ENCODE measurements around the gene CNIH4.

Gene CNIH4

DNA sequence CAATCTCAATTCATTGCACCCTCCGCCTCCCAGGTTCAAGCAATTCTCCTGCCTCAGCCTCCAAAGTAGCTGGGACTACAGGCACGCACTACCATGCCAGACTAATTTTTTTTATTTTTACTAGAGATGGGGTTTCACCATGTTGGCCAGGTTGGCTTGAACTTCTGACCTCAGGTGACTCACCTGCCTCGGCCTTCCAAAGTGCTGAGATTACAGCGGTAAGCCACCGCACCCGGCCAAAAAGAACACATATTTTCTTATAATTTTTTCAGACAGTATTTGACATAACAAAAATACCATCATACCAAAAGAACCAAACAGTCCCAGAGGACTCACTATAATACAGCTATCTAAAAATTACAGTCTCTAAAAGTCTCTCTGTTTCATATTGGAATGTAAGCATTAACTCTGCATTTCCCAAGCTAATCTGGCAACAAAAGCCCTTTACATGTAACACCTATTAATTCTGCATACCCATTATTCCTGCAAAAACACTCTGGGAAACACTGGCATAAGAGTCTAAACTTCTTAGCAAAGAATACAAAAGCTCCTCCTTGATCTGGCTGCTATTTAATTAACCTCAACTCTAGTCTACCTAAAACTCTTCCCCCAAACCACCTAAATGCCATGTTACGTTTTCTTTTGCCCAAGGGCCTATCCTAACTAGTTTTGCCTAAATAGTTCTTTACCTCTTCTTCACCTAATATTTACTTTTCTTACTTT, 51.1 kb downstream of the CNIH4 start:
- no peak overlapping the region for H3K4me3 ChIP-seq (ENCODE audit: low read length)
- 0 out of 2 replicates have a peak, but pooled peaks cover 3% of the 10 kb centered on the region for H3F3A ChIP-seq (ENCODE audit: control insufficient read depth, insufficient read depth)
- H3K79me2 ChIP-seq (ENCODE audit: control insufficient read depth, low read length): peaks cover 4% of the 10 kb centered on the region; the same call in 1 of the 2 replicates
- H4K20me1 ChIP-seq (ENCODE audit: control insufficient read depth, insufficient read depth, low read depth, low read length): no peaks in the 10 kb centered on the region; the same call in 1 of the 2 replicates
- H3K27me3 ChIP-seq (ENCODE audit: control insufficient read depth, low read length): no peaks in the 10 kb centered on the region
- H3K4me1 ChIP-seq (ENCODE audit: control insufficient read depth, low read length): no peaks in the 10 kb centered on the region
- H3K27ac ChIP-seq (ENCODE audit: low read depth, low read length): no peak overlapping the region
- H3K9me3 ChIP-seq (ENCODE audit: control insufficient read depth, insufficient read depth, low read length): no peaks in the 10 kb centered on the region
- H3K9me2 ChIP-seq (replicated peaks; ENCODE audit: control insufficient read depth, low read length): no peaks in the 10 kb centered on the region
- no peak overlapping the region for H3K4me2 ChIP-seq (ENCODE audit: low read length)
- peaks cover 86% of the 10 kb centered on the region for H3K36me3 ChIP-seq (ENCODE audit: control insufficient read depth, low read length)
- TF ChIP-seq, protein P1, sequence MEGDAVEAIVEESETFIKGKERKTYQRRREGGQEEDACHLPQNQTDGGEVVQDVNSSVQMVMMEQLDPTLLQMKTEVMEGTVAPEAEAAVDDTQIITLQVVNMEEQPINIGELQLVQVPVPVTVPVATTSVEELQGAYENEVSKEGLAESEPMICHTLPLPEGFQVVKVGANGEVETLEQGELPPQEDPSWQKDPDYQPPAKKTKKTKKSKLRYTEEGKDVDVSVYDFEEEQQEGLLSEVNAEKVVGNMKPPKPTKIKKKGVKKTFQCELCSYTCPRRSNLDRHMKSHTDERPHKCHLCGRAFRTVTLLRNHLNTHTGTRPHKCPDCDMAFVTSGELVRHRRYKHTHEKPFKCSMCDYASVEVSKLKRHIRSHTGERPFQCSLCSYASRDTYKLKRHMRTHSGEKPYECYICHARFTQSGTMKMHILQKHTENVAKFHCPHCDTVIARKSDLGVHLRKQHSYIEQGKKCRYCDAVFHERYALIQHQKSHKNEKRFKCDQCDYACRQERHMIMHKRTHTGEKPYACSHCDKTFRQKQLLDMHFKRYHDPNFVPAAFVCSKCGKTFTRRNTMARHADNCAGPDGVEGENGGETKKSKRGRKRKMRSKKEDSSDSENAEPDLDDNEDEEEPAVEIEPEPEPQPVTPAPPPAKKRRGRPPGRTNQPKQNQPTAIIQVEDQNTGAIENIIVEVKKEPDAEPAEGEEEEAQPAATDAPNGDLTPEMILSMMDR (IDR thresholded peaks at IDR 0.05; ENCODE audit: low read depth, low read length, poor library complexity, severe bottlenecking): no peak
- TF ChIP-seq EZH2phosphoT487 (IDR thresholded peaks at IDR 0.05; ENCODE audit: borderline replicate concordance, low read length): no peak

GRCh38 chr1:224408294-224408590, 51.6 kb downstream of the CNIH4 start:
- Histone ChIP-seq H3F3A (ENCODE audit: control insufficient read depth, insufficient read depth) (0 out of 2 replicates have a peak, but pooled peaks cover 2% of the 10 kb centered on the region), H3K9me3 (ENCODE audit: control insufficient read depth, insufficient read depth, low read length) (no peaks in the 10 kb centered on the region), H3K79me2 (ENCODE audit: control insufficient read depth, low read length) (peaks cover 4% of the 10 kb centered on the region; the same call in 1 of the 2 replicates), H3K4me3 (ENCODE audit: low read length) (no peak overlapping the region), H4K20me1 (ENCODE audit: control insufficient read depth, insufficient read depth, low read depth, low read length) (no peaks in the 10 kb centered on the region; the same call in 1 of the 2 replicates), H3K27ac (ENCODE audit: low read depth, low read length) (no peak overlapping the region), H3K4me2 (ENCODE audit: low read length) (no peak overlapping the region), H3K27me3 (ENCODE audit: control insufficient read depth, low read length) (no peaks in the 10 kb centered on the region), H3K9me2 (replicated peaks; ENCODE audit: control insufficient read depth, low read length) (no peaks in the 10 kb centered on the region), H3K36me3 (ENCODE audit: control insufficient read depth, low read length) (peaks cover 85% of the 10 kb centered on the region), H3K4me1 (ENCODE audit: control insufficient read depth, low read length) (no peaks in the 10 kb centered on the region)
- TF ChIP-seq, protein P1 (IDR thresholded peaks at IDR 0.05; ENCODE audit: low read depth, low read length, poor library complexity, severe bottlenecking): no peak
- no peak for TF ChIP-seq EZH2phosphoT487 (IDR thresholded peaks at IDR 0.05; ENCODE audit: borderline replicate concordance, low read length)

DNA sequence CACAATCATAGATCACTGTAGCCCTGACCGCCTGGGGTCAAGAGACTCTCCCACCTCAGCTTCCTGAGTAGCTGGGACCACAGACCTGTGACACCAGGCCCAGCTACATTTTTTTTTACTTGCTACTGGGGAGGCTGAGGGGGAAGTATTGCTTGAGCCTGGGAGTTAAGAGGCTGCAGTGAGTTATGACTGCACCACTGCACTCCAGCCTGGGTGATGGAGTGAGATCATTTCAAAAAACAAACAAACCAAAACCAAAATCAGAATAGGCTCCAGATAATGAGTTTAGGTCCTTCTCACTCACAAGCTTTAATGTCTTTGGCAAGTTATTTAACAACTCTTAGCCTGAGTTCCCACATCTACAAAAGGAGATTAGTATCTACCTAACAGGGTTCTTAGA, 55.1 kb downstream of the CNIH4 start:
- peaks cover 4% of the 10 kb centered on the region; the same call in 1 of the 2 replicates for H3K79me2 ChIP-seq (ENCODE audit: control insufficient read depth, low read length)
- TF ChIP-seq, protein P1 (IDR thresholded peaks at IDR 0.05; ENCODE audit: low read depth, low read length, poor library complexity, severe bottlenecking): no peak
- no peak for TF ChIP-seq EZH2phosphoT487 (IDR thresholded peaks at IDR 0.05; ENCODE audit: borderline replicate concordance, low read length)
- no peak overlapping the region for H3K4me2 ChIP-seq (ENCODE audit: low read length)
- no peaks in the 10 kb centered on the region for H3K9me2 ChIP-seq (replicated peaks; ENCODE audit: control insufficient read depth, low read length)
- no peak overlapping the region for H3K27ac ChIP-seq (ENCODE audit: low read depth, low read length)
- H3K4me1 ChIP-seq (ENCODE audit: control insufficient read depth, low read length): no peaks in the 10 kb centered on the region
- H4K20me1 ChIP-seq (ENCODE audit: control insufficient read depth, insufficient read depth, low read depth, low read length): no peaks in the 10 kb centered on the region; the same call in 1 of the 2 replicates
- no peak overlapping the region for H3K4me3 ChIP-seq (ENCODE audit: low read length)
- H3K27me3 ChIP-seq (ENCODE audit: control insufficient read depth, low read length): no peaks in the 10 kb centered on the region
- H3K36me3 ChIP-seq (ENCODE audit: control insufficient read depth, low read length): peaks cover 73% of the 10 kb centered on the region
- H3K9me3 ChIP-seq (ENCODE audit: control insufficient read depth, insufficient read depth, low read length): no peaks in the 10 kb centered on the region
- 0 out of 2 replicates have a peak, but pooled peaks cover 2% of the 10 kb centered on the region for H3F3A ChIP-seq (ENCODE audit: control insufficient read depth, insufficient read depth)
